ENCODE data around the gene ASB18.

Gene ASB18

DNA sequence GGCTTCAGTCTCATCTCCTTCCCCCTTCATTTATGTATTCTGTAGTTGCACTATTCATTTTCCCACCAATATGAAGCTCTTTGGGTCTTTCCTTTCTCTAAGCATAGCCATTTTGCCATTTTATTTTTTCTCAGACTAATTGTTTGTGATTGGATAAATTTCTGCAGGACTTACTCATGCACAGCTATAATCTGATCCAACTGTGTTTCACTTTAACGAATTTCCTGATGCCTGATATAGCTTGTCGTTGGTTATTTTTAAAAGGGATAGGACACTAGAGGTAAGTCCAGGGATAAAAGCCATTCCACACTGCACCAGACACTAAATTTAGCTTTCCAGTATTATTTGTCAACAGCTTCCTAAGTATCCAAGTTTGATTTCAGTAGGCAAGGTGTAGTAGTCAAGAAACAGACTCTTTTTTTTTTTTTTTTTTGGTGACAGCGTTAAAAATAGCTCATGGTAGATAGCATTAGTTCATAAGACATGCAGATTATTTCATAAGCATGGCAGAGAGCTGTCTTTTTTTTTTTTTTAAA is 17.4 kb downstream of the ASB18 start:
- no peak for TF ChIP-seq CTCF (conservative IDR thresholded peaks at IDR 0.05; ENCODE audit: control insufficient read depth, insufficient read depth, low read depth, low read length)
- no peak overlapping the region for H3K4me3 ChIP-seq (ENCODE audit: control insufficient read depth, low read depth, low read length)
- no peak for DNase-seq (ENCODE audit: low read depth)

- no peak for TF ChIP-seq CTCF (conservative IDR thresholded peaks at IDR 0.05; ENCODE audit: control insufficient read depth, insufficient read depth, low read depth, low read length)
These were observed 19.9 kb downstream of the ASB18 start for GRCh38 chr2:236244256-236244655.

DNA sequence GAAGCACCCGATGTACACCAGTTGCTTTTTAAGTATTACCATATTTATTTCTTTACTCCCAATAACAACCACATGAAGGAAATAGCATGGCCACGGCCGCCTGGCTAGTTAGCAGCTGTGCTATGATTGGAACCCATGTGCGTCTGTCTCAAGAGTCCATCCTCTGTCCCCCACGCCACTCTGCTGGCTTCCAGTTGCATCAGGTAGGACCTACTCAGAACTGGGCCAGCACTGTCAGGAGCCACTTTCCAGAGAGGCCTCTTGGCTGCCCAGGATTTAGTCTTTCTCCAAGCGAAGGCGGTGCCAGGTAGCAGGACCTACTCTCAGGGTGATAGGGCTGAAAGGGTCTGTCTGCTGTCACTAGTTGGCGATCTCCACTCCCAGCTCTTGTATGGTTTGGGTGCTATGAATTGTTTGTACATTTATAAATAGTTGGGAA is 22.1 kb downstream of the ASB18 start:
- no peak for DNase-seq (ENCODE audit: low read depth)
- no peak for TF ChIP-seq CTCF (conservative IDR thresholded peaks at IDR 0.05; ENCODE audit: control insufficient read depth, insufficient read depth, low read depth, low read length)

More at GRCh38 chr2:236244256-236244655, 19.9 kb downstream of the ASB18 start:
- H3K4me3 ChIP-seq (ENCODE audit: control insufficient read depth, low read depth, low read length): no peak overlapping the region
- no peak for DNase-seq (ENCODE audit: low read depth)

DNA sequence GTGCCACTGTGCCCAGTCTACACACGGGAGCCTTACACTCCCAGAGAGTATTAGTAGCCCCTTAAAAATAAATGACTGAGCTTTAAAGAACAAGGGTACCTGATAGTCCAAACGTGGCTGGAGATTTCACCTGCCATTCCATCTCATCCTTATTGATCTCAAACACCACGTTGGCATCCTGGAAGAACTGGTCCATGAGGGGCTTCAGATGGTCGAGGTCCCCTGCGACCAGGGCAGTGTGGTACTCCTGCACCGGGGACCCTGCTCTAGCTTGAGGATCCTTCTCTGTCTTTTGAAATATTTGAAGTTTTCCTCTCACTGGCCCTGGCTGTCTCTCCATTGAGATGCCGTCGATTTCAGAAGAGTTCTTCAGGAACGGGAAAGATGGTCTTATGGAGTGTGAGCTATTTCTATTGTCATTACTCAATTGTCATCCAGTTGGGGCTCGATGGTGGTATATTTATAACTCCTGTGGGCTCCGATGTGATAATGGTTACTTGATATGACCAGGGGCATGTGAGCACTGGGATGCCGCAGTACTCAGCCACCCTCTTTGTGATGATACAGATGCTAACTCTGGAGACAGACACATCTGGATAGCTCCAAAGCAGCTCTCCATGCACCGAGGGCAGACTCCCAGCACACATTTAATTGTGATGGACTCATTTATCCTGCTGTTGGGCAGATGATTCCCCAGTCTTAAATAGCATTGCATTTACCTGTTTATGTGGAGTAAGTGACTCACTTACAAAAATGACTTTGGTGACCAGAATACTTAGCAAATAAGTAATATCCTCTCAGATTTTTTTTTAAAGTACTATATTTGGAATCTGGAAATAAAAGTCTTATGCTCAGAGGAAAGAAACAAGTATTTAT is 22.8 kb downstream of the ASB18 start:
- DNase-seq (ENCODE audit: low read depth): no peak
- H3K4me3 ChIP-seq (ENCODE audit: control insufficient read depth, low read depth, low read length): no peak overlapping the region
- TF ChIP-seq CTCF (conservative IDR thresholded peaks at IDR 0.05; ENCODE audit: control insufficient read depth, insufficient read depth, low read depth, low read length): no peak

More for the DNA sequence above, 22.1 kb downstream of the ASB18 start:
- H3K4me3 ChIP-seq (ENCODE audit: control insufficient read depth, low read depth, low read length): no peak overlapping the region

GRCh38 chr2:236240228-236240990 is 23.8 kb downstream of the ASB18 start:
- H3K4me3 ChIP-seq (ENCODE audit: control insufficient read depth, low read depth, low read length): no peak overlapping the region
- DNase-seq (ENCODE audit: low read depth): no peak
- no peak for TF ChIP-seq CTCF (conservative IDR thresholded peaks at IDR 0.05; ENCODE audit: control insufficient read depth, insufficient read depth, low read depth, low read length)

GRCh38 chr2:236239276-236240065 is 24.7 kb downstream of the ASB18 start:
- DNase-seq (ENCODE audit: low read depth): no peak

More at GRCh38 chr2:236239276-236240065, 24.7 kb downstream of the ASB18 start:
- H3K4me3 ChIP-seq (ENCODE audit: control insufficient read depth, low read depth, low read length): no peak overlapping the region
- TF ChIP-seq CTCF (conservative IDR thresholded peaks at IDR 0.05; ENCODE audit: control insufficient read depth, insufficient read depth, low read depth, low read length): no peak

All from fibroblast of mammary gland (primary cell).